ENCODE results near the gene MARCHF3.

MARCHF3 gene

DNA sequence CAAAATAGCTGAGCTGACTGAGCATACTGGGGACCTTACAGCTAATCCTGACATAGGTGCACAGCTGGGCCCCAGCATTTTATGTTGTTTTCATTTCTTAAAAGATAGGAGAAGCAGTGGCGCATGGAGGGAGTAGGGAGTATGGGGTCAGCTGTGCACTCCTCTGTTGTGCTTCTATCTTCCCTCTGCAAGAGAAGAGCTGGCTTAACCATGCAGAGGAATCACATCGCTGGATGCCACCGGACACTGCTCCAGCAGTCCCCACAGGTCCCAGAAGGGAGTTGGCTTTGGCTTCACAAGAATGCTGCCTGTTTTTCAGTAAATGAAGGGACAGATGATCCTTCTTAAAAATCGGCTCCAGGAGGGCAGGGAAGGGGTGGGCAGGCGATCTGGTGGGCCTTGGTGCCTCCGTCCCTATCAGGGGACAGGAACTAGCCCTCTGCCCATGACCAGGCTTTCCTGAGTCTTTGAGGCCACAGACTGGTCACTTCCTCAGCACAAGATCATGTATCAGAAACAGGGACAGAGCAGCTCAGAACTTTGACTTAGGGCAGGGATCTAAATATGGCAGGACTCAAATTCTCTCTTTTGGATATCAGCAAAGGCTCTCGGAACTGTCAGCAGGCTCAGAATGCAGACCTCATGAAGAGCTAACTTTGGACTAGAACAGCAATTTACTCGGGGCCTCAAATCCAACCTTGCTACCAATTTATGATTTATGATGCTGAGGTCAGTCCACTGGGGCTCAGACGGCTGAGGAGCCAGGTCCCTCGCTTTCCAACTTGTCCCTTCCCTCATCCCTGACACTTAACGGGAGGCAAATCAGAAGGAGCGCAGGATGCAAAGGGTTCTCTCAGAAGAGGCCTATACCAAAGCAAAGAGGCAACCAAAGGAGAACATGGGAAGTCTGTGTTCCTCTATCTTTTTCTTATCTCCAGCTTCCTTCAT, 47.2 kb downstream of the MARCHF3 start:
- DNase-seq (ENCODE audit: low spot score), result no peak

DNA sequence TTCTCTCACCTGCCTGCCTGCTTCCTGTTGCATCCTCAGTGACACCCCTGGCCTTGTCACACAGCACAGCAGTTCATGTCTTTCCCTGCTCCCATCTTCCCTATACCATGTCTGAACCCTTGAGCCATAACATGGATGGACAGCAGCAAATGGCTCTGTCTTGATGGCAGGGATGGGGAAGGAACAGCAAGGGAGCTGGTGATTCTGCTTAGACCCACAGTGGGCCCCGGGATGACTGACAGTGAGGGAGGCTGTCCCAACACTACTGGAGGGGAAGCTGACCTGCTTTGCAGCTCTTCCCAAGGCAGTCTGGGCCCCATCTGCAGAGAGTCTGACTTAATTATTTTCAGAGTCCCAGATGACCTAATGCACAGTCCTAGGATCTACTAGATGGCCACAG, 48.2 kb downstream of the MARCHF3 start:
- no peak for DNase-seq (ENCODE audit: low spot score)

DNA sequence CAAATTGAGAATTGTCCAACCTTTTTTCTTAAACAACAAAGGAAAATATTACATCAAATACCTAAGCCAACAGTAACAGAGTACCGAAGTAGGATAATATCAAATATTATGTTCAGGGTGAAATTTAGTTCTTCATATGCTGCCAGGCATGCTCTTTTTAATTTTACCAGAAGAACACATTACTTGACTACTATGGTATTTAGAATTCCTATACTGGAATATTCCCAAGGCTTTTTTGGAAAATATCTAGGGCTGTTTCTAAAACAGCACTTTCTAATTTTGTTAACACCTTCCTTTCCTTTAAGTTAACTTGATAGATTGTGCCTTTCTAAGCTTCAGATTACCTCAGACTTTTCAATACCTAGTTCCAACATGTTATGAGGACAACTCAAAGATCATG, 48.7 kb downstream of the MARCHF3 start:
- no peak for DNase-seq (ENCODE audit: low spot score)

DNA sequence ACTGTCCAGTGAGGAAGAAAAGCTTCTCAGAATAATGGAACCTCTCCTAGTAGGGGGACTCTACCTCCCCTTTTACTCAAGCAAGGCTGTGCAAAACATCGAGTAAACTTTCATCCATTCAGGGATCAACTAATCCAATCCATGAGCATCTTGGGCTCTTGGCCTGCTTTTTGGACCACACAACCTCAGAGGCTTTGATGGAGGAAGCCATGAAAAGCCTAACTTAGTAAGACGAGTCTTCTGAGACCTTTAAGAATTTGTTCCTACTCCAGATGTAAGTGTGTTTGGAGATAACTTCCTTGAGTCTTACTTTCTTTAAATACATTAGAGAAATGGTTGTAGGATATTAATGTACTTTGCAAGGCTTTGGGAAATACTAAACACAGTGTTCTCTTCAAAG, 49.1 kb downstream of the MARCHF3 start:
- no peak for DNase-seq (ENCODE audit: low spot score)

DNA sequence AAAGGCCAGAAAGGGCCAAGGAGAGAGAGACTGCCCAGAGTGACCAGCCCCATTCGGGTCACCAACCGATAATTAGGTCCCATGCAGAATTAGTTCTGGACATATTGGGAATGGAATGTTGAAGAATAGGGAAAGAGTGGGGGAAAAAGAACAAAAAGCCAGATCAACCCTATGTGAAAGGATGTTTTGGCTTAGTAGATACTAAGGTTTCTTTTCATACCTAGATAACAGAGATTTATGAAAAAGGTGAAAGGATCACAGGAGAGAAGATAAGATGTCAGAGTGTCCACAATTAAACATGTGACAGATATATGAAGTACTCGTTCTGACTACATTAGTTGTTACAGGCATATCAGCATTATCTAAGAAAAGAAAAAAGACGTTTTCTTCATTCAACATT, 52.1 kb downstream of the MARCHF3 start:
- DNase-seq (ENCODE audit: low spot score), result no peak

DNA sequence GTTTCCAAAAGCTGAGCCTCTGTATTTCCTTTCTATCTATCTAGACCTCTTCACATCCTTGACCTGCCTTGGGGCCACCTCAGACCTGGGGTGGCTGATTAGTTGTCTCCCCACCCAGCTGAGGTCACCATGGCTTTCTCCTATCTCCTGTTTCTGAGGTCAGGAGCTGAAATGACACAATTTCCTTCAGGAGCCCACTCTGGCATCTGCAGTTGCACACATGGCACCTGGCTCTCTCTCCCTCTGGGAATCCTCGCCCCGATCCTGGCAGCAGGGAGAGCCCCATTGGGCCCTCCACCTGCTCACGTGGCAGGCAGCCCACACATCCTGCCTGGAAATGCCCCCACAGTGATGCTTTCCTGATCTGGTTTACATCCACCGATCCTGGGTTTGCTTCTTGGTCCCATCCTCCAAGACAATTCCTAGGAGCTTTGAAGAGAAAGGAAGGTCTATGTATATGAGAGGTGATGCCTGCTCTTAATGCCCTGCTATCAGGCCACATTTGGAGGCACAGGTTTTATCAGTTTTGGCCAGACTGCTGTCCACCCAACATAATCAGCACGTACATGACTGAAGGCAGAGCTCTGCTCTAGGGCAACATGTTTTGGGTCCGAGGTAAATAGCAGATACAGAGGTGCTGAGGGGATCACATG, 53.7 kb downstream of the MARCHF3 start:
- no peak for DNase-seq (ENCODE audit: low spot score)

DNA sequence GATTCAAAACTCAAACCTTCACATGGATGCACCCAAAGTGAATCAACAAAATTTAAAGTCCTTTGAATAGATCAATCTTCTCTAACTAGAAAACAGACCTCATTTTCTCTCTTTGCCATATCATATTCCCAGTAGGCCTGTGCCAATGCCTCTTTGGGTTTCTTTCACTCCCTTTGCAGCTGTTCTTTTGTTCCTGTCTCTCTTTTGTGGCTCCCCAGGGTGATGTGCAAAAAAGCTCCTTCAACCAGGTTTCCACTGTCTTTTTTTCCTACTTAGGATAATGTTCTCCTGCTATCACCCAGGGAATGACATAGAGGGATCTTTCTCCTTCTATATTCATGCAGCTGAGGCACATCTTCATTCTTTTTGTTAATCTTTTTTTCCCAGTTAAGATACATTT, 54.6 kb downstream of the MARCHF3 start:
- no peak for DNase-seq (ENCODE audit: low spot score)

DNA sequence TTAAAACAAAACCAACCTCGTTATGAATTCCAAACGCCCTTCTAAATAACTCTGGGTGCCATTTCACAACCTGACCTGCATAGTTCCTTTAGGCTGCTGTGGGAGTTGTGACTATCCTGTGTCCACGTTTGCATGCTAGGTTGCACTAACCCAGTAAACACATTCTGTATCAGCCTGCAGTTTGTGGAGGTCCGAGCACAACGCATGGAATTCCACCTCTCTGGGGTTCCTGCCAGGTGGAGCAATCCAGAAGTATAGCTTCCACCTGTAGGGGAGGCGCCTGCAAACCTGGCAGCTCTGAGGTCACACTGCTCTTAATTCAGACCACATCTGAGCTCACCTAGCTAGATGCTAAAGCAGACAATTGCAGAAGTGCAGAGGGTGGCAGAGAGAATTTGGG, 57.2 kb downstream of the MARCHF3 start:
- no peak for DNase-seq (ENCODE audit: low spot score)

DNA sequence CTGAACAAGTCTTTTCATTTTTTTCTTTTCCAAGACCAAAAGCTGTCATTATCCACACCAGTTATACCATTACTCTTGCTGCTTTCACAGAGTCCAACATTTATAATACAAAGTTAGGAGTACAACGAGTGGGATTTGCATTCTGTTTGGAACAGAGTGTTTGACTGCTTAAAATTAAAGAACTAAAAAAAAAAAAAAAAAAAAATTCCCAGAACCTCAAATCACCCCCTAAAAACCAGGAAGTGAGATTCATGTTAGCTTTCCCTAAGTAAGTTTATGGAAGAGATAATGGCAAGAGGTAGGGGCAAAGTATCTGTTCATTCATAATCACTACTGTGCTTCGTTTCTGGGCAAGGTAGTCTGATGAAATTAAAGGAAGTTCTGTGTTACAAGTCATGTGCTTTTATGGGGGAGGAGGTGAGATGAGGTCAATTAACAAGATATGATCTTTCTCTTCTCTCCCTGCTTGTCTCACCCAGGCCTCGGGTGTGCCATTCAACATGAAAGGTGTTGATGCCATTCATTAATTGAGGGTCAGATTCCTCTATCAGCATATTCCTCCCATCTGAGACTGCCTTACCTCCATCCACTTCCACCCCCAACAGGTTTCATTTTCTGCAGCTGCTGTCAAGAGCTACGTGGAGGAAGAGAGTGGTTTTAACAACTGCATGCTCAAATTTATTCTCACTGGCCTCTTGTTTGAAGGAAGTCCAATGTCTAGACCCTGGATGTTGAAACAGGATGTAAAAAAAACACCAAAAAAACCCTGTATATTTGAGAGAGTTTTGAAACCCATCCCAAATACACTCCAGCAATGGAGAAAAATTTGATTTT, 58.1 kb downstream of the MARCHF3 start:
- DNase-seq (ENCODE audit: low spot score), result no peak

DNA sequence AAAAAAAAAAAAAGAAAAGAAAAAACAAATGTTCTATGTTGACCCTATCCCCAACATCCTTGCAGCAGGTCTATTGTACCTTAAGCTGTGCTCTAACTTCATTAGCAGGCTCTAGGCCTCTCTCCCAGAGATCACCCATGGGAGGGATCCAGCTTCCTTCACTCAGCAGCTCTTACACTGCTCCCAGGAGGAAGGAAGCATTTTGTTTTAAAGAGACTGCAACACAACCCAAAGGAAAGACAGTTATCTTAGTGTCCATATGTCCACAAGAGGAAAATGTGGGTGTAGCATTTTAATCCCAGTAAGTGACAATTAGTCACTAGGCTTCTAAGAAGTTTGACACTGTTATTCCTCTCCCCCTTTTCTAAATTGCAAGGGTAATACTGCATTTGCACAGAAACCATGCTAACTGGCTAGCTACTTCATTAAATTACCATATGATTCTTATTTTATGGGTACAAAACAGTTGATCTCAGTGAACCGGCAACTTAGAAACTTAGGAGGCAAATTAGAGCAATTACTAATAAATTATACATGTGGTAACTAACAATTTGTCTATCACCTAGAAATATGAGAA, 58.8 kb downstream of the MARCHF3 start:
- DNase-seq (ENCODE audit: low spot score), result peak; percentile 36

DNA sequence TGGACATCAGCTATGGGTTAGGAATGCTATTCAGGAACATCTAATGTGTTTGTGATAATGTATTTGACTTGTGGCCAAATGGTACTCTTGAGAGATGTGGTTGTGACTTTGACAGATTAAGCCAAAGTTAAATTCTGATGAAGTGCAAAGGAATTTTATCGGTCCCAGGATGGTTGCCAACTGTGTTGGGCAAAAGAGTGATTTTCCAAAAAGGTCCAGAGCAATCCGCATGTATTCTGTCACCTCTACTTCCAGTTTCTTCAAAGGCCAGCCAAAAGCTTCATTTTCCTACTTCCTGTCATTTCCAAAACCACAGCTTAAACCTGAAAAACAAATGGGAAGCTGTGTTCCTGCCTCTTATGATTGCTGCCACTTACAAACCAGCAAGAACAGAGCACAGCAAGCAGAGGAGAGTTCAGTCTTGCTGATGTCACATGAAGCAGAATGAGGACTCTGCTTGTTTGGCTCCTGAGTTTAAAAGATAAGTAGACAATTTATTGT, 59.8 kb downstream of the MARCHF3 start:
- peak; percentile 77 for DNase-seq (ENCODE audit: low spot score)

DNA sequence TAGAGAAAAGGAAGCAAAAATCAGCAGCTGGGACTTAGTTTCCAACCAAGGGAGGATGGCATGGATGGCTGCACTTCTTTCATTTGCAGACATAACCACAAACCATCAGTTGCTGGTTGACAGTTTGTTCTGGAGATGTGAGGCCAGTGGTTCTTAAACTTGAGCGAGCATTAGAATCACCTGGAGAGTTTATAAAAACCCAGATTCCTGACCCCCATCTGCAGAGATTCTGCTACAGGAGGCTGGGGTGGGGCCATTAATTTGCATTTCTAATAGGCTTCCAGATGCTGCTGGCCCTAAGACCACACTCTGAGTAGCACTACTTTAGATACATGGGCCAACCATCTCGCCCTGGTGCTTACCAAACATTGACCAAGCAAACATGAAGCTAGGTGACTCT, 60.8 kb downstream of the MARCHF3 start:
- no peak for DNase-seq (ENCODE audit: low spot score)

DNA sequence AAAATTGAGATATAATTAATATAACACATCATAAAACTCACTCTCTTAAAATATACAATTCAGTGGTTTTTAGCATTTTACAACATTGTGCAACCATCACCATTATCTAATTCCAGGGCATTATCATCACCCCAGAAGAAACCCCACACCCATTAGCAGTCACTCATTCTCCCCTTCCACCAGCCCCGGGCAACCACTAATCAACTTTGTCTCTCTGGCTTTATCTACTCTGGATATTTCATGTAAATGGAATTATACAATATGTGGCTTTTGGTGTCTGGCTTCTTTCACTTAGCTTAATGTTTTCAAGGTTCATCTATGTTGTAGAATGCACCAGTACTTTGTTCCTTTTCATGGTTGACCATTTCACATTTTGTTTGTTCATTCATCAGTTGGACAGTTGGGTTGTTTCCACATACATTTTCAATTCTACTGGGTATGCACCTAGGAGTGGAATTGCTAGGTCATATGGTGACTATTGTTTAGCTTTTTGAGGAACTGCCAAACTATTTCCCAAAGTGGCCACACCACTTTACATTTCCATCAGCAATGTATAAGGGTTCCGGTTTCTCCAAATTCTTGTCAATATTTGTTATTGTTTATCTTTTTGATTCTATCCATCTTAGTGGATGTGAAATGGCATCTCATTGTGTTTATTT, 62.4 kb downstream of the MARCHF3 start:
- no peak for DNase-seq (ENCODE audit: low spot score)

DNA sequence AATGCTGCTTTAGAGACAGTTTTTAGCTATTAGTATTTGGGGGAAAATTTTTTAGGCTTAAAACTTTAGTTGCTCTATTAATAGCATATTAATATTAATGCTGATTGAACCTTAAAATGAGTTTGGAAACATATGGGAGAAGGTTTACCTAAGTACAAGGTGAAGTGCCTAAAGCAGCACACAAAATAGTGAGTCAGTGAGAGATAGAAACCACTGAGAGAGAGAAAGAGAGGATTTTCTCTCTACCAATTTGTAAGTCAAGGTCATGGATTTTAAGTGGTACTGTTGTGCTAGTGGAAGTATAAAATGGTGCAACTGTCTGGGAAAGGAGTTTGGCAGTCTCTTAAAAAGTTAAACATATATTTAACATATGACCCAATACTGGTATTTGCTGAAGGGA, 64.9 kb downstream of the MARCHF3 start:
- DNase-seq (ENCODE audit: low spot score), result no peak

DNA sequence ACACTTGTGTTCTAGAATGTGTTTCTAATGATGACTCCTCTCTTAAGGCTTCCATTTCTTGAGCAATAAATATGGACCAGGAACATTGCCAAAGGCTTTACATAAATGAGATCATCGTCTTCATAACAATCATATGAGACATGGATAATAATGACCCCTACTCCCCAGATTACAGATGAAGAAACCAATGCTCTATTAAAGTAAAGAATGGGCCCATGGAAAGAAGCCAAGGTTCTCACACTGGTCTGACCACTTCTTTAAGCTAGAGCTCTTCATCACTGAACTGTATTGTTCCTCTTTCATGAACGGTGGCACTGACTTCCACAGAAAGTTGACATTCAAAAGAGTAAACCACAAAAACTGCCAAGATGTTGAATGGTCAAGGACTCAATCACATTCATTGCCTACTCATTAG, 65.3 kb downstream of the MARCHF3 start:
- DNase-seq (ENCODE audit: low spot score), result peak; percentile 33

DNA sequence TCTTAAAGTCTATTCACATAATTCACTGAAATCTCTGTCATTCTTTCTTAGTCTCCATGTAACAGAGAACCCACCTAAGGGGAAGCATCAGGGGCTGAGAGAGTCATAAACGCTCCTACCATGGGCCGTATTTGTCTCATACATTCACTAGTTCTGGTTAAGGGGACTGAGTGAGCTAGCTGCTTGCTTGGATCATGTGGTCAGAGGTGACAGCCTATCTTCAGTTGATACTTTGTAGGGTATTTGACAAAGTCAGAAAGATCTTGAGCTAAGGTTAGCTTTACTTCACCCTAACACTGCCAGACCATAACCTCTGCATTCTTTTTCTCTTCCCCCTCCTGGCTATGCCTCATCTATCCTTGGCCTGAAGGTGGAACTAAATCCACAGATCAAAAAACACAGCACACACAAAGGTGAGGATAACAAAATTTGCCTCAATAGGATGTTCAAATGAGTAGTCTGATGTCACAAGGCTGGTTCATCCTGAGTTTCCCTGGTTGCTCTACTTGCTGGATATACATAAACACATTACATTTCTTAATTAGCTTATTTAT, 66.5 kb downstream of the MARCHF3 start:
- no peak for DNase-seq (ENCODE audit: low spot score)

DNA sequence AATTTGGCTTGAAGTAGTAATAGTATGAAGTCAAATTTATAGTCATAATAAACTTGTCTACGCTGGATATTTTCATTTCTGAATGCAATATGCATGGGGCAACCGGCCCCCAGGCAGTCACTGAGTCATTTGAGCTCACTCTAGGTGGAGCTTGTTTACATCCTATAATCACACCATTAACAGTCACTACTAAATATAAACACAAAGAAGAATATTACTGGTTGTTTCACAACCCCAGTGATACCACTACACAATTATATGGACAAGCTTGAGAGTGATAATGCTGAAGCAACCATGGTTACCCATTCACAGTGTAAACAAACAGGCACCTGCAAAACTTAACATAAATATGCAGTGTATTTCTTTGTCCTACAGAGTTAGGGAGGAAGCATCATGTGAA, 68.7 kb downstream of the MARCHF3 start:
- DNase-seq (ENCODE audit: low spot score), result no peak

DNA sequence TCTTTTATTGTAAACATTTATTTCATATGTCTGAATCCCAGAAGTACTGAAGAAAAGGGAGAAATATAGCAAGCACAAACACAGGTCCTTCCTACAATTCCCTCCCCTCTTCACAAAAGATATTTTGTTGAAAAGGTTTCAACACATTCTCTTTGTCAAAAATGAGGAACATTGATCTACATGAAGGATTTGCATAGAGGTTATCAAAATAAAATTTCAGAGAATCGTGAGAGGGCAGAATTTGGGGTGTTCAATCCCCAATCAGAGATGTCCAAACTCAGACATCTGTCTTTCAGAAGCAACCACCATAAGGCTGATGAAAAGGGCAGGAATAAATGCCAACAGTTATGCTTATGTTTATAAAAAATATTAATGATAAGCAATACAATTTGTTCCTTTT, 69.2 kb downstream of the MARCHF3 start:
- no peak for DNase-seq (ENCODE audit: low spot score)

DNA sequence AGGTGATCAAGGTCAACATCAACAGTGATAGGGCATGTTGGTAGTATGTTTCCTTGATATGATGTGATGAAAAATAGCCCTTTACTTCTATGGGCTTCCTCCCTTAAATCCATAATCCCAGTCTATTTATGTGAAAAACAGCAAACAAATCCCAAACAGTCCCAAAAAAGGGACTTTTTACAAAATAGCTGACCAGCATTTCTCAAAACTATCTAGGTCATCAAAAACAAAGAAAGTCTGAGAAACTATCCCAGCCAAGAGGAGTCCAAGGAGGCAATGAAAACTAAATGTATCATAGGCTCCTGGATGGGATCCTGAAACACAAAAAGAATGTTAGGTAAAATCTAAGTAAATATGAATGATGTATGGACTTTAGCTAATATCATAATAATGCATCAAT, 71.2 kb downstream of the MARCHF3 start:
- no peak for DNase-seq (ENCODE audit: low spot score)

DNA sequence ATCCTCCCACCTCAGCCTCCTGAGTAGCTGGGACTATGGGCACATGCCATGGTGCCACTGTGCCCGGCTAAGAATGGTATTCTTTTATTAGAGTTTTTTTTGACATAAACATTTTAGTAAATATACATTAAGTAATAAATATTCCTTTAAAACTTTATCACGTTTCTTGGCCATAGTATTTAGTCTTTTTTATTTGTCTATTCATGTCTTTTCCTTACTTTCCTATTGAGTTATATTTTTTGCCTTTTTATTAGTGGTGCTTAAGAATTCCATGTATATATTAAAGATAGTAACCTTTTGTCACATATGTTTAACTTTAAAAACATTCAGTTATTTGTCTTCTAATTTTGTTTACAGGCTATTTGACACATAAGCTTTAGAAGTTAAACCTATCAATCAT, 73.4 kb downstream of the MARCHF3 start:
- no peak for DNase-seq (ENCODE audit: low spot score)

DNA sequence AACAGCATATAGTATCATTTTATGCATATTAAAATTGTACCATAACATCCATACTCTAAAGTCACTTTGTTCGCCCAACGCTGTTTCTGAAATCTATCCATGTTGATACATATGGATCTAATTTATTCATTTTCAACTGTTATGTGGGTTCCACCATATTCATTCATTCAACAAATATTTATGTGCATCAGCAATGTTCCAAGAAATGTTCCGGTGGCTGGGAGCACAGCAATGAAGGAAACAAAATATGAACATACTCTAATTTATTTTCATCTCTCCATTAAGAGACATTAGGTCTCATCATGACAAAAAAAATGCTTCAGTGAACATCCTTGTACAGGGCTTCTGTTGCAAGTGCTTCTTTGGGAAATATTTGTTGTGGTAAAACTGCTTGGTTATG, 75.4 kb downstream of the MARCHF3 start:
- no peak for DNase-seq (ENCODE audit: low spot score)
